ENCODE results near the gene NHLH2.

NHLH2 gene

DNA sequence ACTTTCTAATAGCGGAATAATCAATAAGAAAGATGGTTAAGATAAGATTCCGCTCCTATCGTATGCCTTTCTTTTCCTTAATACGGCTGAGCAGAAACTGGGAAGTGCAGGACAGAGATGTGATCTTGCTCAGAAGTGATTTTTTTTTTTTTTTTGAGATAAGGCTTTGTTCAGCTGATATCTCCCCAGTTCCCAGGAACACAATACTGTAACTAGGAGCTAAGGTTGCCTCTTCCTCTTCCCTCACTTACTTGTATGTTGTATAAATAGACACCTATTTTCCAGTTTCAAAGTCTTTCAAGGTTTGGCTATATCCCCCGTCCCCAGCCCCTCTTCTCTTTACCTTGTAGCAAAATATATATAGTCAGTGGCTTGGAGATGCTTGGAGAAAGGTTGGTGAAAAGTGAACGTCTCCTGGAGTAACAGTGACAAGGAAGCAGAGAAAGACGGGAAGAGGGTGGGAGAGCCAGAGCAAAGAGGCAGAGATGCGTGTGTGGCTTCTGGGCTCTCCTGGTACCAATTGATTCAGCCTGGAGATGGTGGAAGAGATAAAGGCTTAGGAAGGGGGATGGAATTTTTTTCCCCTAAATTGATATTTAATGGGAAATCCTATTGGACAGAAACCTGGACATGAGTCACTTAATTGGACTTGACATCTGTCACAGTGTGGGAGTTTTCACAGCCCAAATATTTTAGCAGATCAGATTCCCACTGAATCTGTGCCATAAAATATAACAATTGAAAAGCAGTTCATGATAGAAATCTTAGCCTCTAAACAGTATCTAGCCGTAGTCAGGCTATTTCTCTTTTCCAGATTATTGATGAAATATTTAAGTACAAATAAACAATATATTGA, at the start of gene NHLH2:
Gene NHLH2, minus strand, starts transcription at position 522 of the 856 bp plus-strand sequence. CDS start 2,754 bp downstream, outside the sequence.
- peaks cover 61% of the 10 kb centered on the region for H3K27me3 ChIP-seq (replicated peaks; ENCODE audit: control insufficient read depth, insufficient read depth, low read length)
- no peak for DNase-seq (ENCODE audit: low read depth)
- no peaks in the 10 kb centered on the region for H3K4me1 ChIP-seq (ENCODE audit: control insufficient read depth, insufficient read depth, low read length)
- H3K9ac ChIP-seq (ENCODE audit: low read length), result no peak within 1 kb of the TSS
- no peak within 1 kb of the TSS for H3K4me3 ChIP-seq (ENCODE audit: low read length)
- H3K36me3 ChIP-seq (ENCODE audit: control insufficient read depth, insufficient read depth, low read length, severe bottlenecking), result no peaks in the 10 kb centered on the region
- H3K9me3 ChIP-seq (ENCODE audit: control insufficient read depth, low read length), result peaks cover 3% of the 10 kb centered on the region

DNA sequence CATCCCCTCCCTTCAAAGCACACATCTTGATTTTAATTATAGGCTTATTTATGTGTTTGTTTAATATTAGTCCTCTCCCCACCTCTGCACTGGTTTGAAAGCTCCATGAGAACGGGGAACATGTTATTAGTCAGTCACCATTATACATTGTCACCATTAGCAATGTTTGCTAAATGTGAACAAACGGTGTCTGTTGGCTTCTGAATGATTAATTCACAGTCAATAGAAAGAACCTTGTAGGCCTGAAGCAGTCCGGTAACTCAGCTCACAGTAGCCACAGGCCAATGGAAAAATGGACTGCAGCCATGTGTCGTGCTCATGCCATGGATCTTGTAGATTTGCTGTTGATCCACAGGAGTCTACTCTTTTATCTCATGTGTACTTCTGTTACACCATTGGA, 49.7 kb upstream of the NHLH2 start:
- Histone ChIP-seq H3K9me3 (ENCODE audit: control insufficient read depth, low read length) (no peaks in the 10 kb centered on the region), H3K27me3 (replicated peaks; ENCODE audit: control insufficient read depth, insufficient read depth, low read length) (peaks cover 3% of the 10 kb centered on the region), H3K9ac (ENCODE audit: low read length) (no peak overlapping the region), H3K4me3 (ENCODE audit: low read length) (no peak overlapping the region), H3K36me3 (ENCODE audit: control insufficient read depth, insufficient read depth, low read length, severe bottlenecking) (no peaks in the 10 kb centered on the region), H3K4me1 (ENCODE audit: control insufficient read depth, insufficient read depth, low read length) (no peaks in the 10 kb centered on the region)
- DNase-seq (ENCODE audit: low read depth), result no peak

GRCh38 chr1:115888976-115889375, 48.0 kb upstream of the NHLH2 start:
- H3K9ac ChIP-seq (ENCODE audit: low read length), result no peak overlapping the region
- H3K9me3 ChIP-seq (ENCODE audit: control insufficient read depth, low read length), result no peaks in the 10 kb centered on the region

DNA sequence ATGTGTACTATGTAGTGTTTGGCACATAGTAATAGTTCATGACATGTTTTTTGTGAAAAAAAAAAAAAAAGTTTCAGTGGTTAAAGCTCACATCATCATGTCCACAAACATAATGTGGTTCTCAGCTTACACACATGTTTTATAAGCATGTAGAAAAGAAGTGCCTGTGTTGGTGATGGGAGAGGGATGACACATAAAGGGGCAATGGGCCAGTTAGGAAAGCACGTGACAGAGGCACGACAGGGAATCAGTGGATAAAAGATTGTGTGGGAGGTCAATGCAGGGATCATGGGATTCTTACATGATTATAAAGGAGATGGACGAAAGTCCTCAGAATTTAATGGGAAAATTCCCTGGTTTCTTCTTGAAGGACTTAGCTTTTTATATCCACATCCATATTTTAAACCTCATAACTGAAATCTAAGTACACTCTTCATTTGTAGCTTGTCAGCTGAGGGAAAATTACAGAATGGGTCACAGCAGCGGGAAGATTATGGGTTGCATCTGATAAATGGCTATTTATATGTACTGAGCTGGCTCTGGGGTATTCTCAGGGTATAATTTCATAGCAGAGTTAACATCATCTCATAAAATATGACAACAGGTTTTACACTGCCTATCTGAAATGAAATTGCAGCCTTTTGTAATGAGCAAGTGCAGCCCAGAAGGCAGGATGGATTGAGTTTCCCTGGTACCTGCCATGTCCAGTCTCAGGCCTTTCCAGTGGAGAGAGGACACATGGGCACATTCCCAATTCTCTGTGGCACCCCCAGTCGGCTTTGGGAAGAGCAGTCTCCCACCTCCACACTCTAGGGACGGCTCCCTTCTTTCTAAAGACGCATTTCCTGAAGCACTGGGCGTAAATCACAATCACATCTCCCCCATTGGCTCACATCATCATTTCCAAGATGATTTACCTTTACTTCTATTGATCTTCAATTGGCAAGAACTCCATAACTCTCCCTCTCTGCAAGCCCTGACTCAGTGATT, 42.3 kb upstream of the NHLH2 start:
- Histone ChIP-seq H3K9ac (ENCODE audit: low read length) (no peak overlapping the region), H3K36me3 (ENCODE audit: control insufficient read depth, insufficient read depth, low read length, severe bottlenecking) (no peaks in the 10 kb centered on the region), H3K27me3 (replicated peaks; ENCODE audit: control insufficient read depth, insufficient read depth, low read length) (peaks cover 6% of the 10 kb centered on the region), H3K4me1 (ENCODE audit: control insufficient read depth, insufficient read depth, low read length) (no peaks in the 10 kb centered on the region), H3K4me3 (ENCODE audit: low read length) (no peak overlapping the region), H3K9me3 (ENCODE audit: control insufficient read depth, low read length) (no peaks in the 10 kb centered on the region)
- DNase-seq (ENCODE audit: low read depth), result no peak

More at GRCh38 chr1:115888976-115889375, 48.0 kb upstream of the NHLH2 start:
- Histone ChIP-seq H3K36me3 (ENCODE audit: control insufficient read depth, insufficient read depth, low read length, severe bottlenecking) (no peaks in the 10 kb centered on the region), H3K27me3 (replicated peaks; ENCODE audit: control insufficient read depth, insufficient read depth, low read length) (peaks cover 3% of the 10 kb centered on the region), H3K4me3 (ENCODE audit: low read length) (no peak overlapping the region), H3K4me1 (ENCODE audit: control insufficient read depth, insufficient read depth, low read length) (no peaks in the 10 kb centered on the region)
- DNase-seq (ENCODE audit: low read depth), result no peak

DNA sequence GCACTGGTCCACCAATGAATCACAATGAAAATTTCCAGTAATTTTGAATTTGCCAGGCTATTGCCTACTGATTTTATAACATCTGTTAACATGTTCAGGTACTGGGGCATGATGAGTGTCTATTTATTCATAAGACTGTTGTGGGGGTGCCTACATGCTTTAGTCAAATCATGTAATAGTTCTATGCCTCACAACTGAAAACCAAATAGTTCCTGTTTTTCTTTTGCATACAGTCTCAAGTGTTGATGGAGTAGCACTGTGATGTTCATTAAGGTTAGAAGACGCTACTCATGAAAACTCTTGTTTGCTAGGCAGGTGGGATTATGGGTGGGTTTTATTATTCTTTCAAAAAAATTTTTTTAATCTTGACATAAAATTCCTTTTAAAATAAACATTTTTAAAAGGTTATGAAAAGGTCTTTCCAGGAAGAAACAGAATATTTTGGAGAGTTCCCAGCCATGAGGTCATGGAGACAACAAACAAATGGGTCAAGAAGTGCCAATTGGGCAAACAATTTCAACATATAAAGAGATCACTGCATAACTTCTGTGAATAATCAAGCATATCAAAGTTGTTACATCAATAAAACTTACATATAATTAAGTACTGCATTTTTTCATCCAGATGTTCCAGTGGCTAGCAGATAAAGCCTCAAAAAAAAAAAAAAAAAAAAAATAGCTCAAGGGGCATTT, 40.2 kb upstream of the NHLH2 start:
- no peaks in the 10 kb centered on the region for H3K36me3 ChIP-seq (ENCODE audit: control insufficient read depth, insufficient read depth, low read length, severe bottlenecking)
- H3K4me1 ChIP-seq (ENCODE audit: control insufficient read depth, insufficient read depth, low read length), result no peaks in the 10 kb centered on the region
- H3K4me3 ChIP-seq (ENCODE audit: low read length), result no peak overlapping the region
- H3K9me3 ChIP-seq (ENCODE audit: control insufficient read depth, low read length), result no peaks in the 10 kb centered on the region
- no peak for DNase-seq (ENCODE audit: low read depth)
- no peak overlapping the region for H3K9ac ChIP-seq (ENCODE audit: low read length)
- peaks cover 6% of the 10 kb centered on the region for H3K27me3 ChIP-seq (replicated peaks; ENCODE audit: control insufficient read depth, insufficient read depth, low read length)

GRCh38 chr1:115879977-115880376, 39.1 kb upstream of the NHLH2 start:
- Histone ChIP-seq H3K4me1 (ENCODE audit: control insufficient read depth, insufficient read depth, low read length) (no peaks in the 10 kb centered on the region), H3K4me3 (ENCODE audit: low read length) (no peak overlapping the region), H3K9ac (ENCODE audit: low read length) (no peak overlapping the region), H3K36me3 (ENCODE audit: control insufficient read depth, insufficient read depth, low read length, severe bottlenecking) (no peaks in the 10 kb centered on the region), H3K27me3 (replicated peaks; ENCODE audit: control insufficient read depth, insufficient read depth, low read length) (peaks cover 6% of the 10 kb centered on the region), H3K9me3 (ENCODE audit: control insufficient read depth, low read length) (no peaks in the 10 kb centered on the region)
- no peak for DNase-seq (ENCODE audit: low read depth)

- H3K27me3 ChIP-seq (replicated peaks; ENCODE audit: control insufficient read depth, insufficient read depth, low read length), result peaks cover 17% of the 10 kb centered on the region
- H3K4me3 ChIP-seq (ENCODE audit: low read length), result no peak overlapping the region
- no peaks in the 10 kb centered on the region for H3K36me3 ChIP-seq (ENCODE audit: control insufficient read depth, insufficient read depth, low read length, severe bottlenecking)
- no peaks in the 10 kb centered on the region for H3K4me1 ChIP-seq (ENCODE audit: control insufficient read depth, insufficient read depth, low read length)
- no peak for DNase-seq (ENCODE audit: low read depth)
- H3K9me3 ChIP-seq (ENCODE audit: control insufficient read depth, low read length), result no peaks in the 10 kb centered on the region
- no peak overlapping the region for H3K9ac ChIP-seq (ENCODE audit: low read length)
Measured at GRCh38 chr1:115877511-115877910, 36.6 kb upstream of the NHLH2 start.

- H3K4me3 ChIP-seq (ENCODE audit: low read length), result no peak overlapping the region
- peaks cover 26% of the 10 kb centered on the region for H3K27me3 ChIP-seq (replicated peaks; ENCODE audit: control insufficient read depth, insufficient read depth, low read length)
- H3K4me1 ChIP-seq (ENCODE audit: control insufficient read depth, insufficient read depth, low read length), result no peaks in the 10 kb centered on the region
- no peaks in the 10 kb centered on the region for H3K36me3 ChIP-seq (ENCODE audit: control insufficient read depth, insufficient read depth, low read length, severe bottlenecking)
- H3K9ac ChIP-seq (ENCODE audit: low read length), result no peak overlapping the region
- DNase-seq (ENCODE audit: low read depth), result peak; percentile 12
- H3K9me3 ChIP-seq (ENCODE audit: control insufficient read depth, low read length), result no peaks in the 10 kb centered on the region
Measured at GRCh38 chr1:115874904-115875303, 34.0 kb upstream of the NHLH2 start.

DNA sequence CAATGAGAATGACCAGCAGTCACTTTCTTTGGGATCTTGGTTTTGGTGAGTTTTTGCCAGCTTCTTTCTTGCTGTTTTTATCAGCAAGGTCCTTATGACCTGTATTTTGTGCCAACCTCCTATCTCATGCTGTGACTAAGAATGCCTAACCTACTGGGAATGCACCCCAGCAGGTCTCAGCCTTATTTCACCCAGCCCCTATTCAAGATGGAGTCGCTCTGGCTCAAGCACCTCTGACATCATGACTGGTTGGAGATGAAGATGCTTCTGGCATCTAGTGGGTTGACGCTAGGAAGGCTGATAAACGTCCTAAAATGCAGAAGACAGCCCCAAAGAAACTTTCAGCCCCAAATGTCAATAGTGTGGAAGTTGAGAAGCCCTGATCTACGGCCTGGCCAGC, 33.6 kb upstream of the NHLH2 start:
- Histone ChIP-seq H3K4me1 (ENCODE audit: control insufficient read depth, insufficient read depth, low read length) (no peaks in the 10 kb centered on the region), H3K4me3 (ENCODE audit: low read length) (no peak overlapping the region)

DNA sequence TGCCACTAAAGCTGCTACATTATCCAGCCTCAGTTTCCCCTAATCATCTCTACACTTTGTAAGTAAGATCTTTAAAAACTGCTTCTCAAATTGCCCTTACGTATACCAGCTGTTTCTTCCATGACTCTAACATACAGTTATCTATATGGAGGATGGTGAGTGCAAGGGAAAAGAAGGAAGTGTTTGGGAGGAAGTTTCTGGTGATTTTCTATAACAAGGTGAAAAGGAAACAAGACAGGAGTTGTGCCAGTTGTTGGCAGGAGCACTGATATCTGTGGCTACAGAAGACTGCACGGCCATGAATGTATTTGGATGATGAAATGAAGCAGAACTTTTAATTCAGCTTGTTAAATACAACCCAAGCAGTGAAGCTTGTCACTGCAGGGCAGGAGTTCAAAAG, 32.3 kb upstream of the NHLH2 start:
- H3K4me3 ChIP-seq (ENCODE audit: low read length), result no peak overlapping the region
- no peak for DNase-seq (ENCODE audit: low read depth)
- H3K27me3 ChIP-seq (replicated peaks; ENCODE audit: control insufficient read depth, insufficient read depth, low read length), result peaks cover 20% of the 10 kb centered on the region
- H3K9me3 ChIP-seq (ENCODE audit: control insufficient read depth, low read length), result no peaks in the 10 kb centered on the region
- H3K4me1 ChIP-seq (ENCODE audit: control insufficient read depth, insufficient read depth, low read length), result no peaks in the 10 kb centered on the region
- no peaks in the 10 kb centered on the region for H3K36me3 ChIP-seq (ENCODE audit: control insufficient read depth, insufficient read depth, low read length, severe bottlenecking)
- H3K9ac ChIP-seq (ENCODE audit: low read length), result no peak overlapping the region

More for the DNA sequence above, 33.6 kb upstream of the NHLH2 start:
- DNase-seq (ENCODE audit: low read depth), result no peak
- no peak overlapping the region for H3K9ac ChIP-seq (ENCODE audit: low read length)
- H3K27me3 ChIP-seq (replicated peaks; ENCODE audit: control insufficient read depth, insufficient read depth, low read length), result peaks cover 24% of the 10 kb centered on the region
- no peaks in the 10 kb centered on the region for H3K9me3 ChIP-seq (ENCODE audit: control insufficient read depth, low read length)
- no peaks in the 10 kb centered on the region for H3K36me3 ChIP-seq (ENCODE audit: control insufficient read depth, insufficient read depth, low read length, severe bottlenecking)

- Histone ChIP-seq H3K9me3 (ENCODE audit: control insufficient read depth, low read length) (no peaks in the 10 kb centered on the region), H3K27me3 (replicated peaks; ENCODE audit: control insufficient read depth, insufficient read depth, low read length) (peaks cover 20% of the 10 kb centered on the region), H3K4me1 (ENCODE audit: control insufficient read depth, insufficient read depth, low read length) (no peaks in the 10 kb centered on the region), H3K36me3 (ENCODE audit: control insufficient read depth, insufficient read depth, low read length, severe bottlenecking) (no peaks in the 10 kb centered on the region), H3K9ac (ENCODE audit: low read length) (no peak overlapping the region), H3K4me3 (ENCODE audit: low read length) (no peak overlapping the region)
- no peak for DNase-seq (ENCODE audit: low read depth)
Measured at GRCh38 chr1:115869064-115869463, 28.1 kb upstream of the NHLH2 start.

Data from adipocyte (in vitro differentiated cells).